GM19239 (cell line): ENCODE measurements around the gene CBLN1.

Source experiments
- DNase-seq: peaks from one replicate; pipeline ENCODE4 v3.0.0; 2011; ENCODE audit warnings: low spot score; ENCODE audit not compliant: insufficient read length
- FAIRE-seq: peaks from 2 replicates; lab custom pipeline; 2011; peaks lifted over from hg19 to GRCh38; lab: Jason Lieb, UNC

CBLN1 gene

GRCh38 chr16:49281480-49281842, at the start of gene CBLN1:
TSS of gene CBLN1 (minus strand) at chr16:49281838. CDS start at chr16:49281465, 373 bp downstream.
- FAIRE-seq = no peak
- no peak for DNase-seq

- DNase-seq = no peak
- no peak for FAIRE-seq
These were observed 49.0 kb upstream of the CBLN1 start for GRCh38 chr16:49330562-49331201.

- no peak for DNase-seq
- FAIRE-seq = no peak
These were observed 46.7 kb upstream of the CBLN1 start for GRCh38 chr16:49328325-49328724.

- DNase-seq (no peak), FAIRE-seq (no peak)
These were observed 45.8 kb upstream of the CBLN1 start for GRCh38 chr16:49327466-49327865.

GRCh38 chr16:49324703-49325102, 43.1 kb upstream of the CBLN1 start:
- DNase-seq (no peak), FAIRE-seq (no peak)

GRCh38 chr16:49315602-49316001, 34.0 kb upstream of the CBLN1 start:
- no peak for FAIRE-seq
- no peak for DNase-seq

- DNase-seq = no peak
- FAIRE-seq = no peak
These were observed 30.8 kb upstream of the CBLN1 start for GRCh38 chr16:49312389-49312985.

- FAIRE-seq (no peak), DNase-seq (no peak)
These were observed 30.2 kb upstream of the CBLN1 start for GRCh38 chr16:49311823-49312222.

- DNase-seq (no peak), FAIRE-seq (no peak)
These were observed 25.5 kb upstream of the CBLN1 start for GRCh38 chr16:49307176-49307575.

GRCh38 chr16:49305406-49305805, 23.8 kb upstream of the CBLN1 start:
- FAIRE-seq = no peak

GRCh38 chr16:49292413-49292812, 10.8 kb upstream of the CBLN1 start:
- FAIRE-seq (no peak), DNase-seq (no peak)

More at GRCh38 chr16:49305406-49305805, 23.8 kb upstream of the CBLN1 start:
- DNase-seq = no peak

- DNase-seq = no peak
- FAIRE-seq = no peak
These were observed 5.9 kb upstream of the CBLN1 start for GRCh38 chr16:49287572-49287971.

- FAIRE-seq (no peak), DNase-seq (no peak)
These were observed 3.3 kb upstream of the CBLN1 start for GRCh38 chr16:49284962-49285361.

- no peak for DNase-seq
- FAIRE-seq = no peak
These were observed 1.9 kb upstream of the CBLN1 start for GRCh38 chr16:49283376-49284049.

- FAIRE-seq (no peak), DNase-seq (no peak)
These were observed 1.2 kb upstream of the CBLN1 start for GRCh38 chr16:49282690-49283375.

GRCh38 chr16:49281843-49282642, 405 bp upstream of the CBLN1 start:
- DNase-seq (peak; percentile 93), FAIRE-seq (no peak)

- no peak for FAIRE-seq
- no peak for DNase-seq
These were observed 732 bp downstream of the CBLN1 start for GRCh38 chr16:49280841-49281371.

GRCh38 chr16:49280105-49280741, 1.4 kb downstream of the CBLN1 start:
- DNase-seq (no peak), FAIRE-seq (no peak)

GRCh38 chr16:49278944-49279725, 2.5 kb downstream of the CBLN1 start:
- no peak for FAIRE-seq

More at GRCh38 chr16:49278944-49279725, 2.5 kb downstream of the CBLN1 start:
- no peak for DNase-seq
